Liver (tissue), 9 donors: Measurements from ENCODE around the gene UNC13A. TPM values are rescaled to one million over a fixed set of nuclear protein-coding genes. Genes with fewer than 3 reads are reported as not detected.
"Not testable (repeated sequence)": the region's sequence is repeated elsewhere in the genome, so short reads cannot be mapped to it uniquely, and the experiment has no call there.

Experiments used
- DNase-seq: peaks from one replicate; pipeline ENCODE4 v3.0.0-alpha.2; 2017; ENCODE audit warnings: low spot score
- H3K27ac ChIP-seq, 2 donors: one replicate each; pipeline ENCODE4 v1.7.0; 2013; ENCODE audit warnings: inconsistent platforms in 2 of 2, low read length in 2 of 2, control low read depth in 1 of 2, low read depth in 1 of 2, mild to moderate bottlenecking in 1 of 2
- H3K27me3 ChIP-seq, 4 donors: one replicate each; pipeline versions ENCODE4 v1.6.1 to v1.7.0; 2013; ENCODE audit warnings: low read length in 3 of 4, inconsistent platforms in 1 of 4, mild to moderate bottlenecking in 1 of 4, moderate library complexity in 1 of 4; ENCODE audit not compliant: control insufficient read depth in 4 of 4, insufficient read depth in 4 of 4
- H3K36me3 ChIP-seq, 4 donors: one replicate each; pipeline versions ENCODE4 v1.6.1 to v1.7.0; 2013; ENCODE audit warnings: low read length in 3 of 4, mild to moderate bottlenecking in 3 of 4, low read depth in 1 of 4, moderate library complexity in 1 of 4; ENCODE audit not compliant: control insufficient read depth in 4 of 4, insufficient read depth in 3 of 4
- H3K4me1 ChIP-seq, 4 donors: one replicate each; pipeline versions ENCODE4 v1.6.1 to v1.7.0; 2013; ENCODE audit warnings: low read length in 3 of 4, mild to moderate bottlenecking in 3 of 4, moderate library complexity in 1 of 4; ENCODE audit not compliant: control insufficient read depth in 4 of 4, insufficient read depth in 4 of 4
- H3K4me3 ChIP-seq, 3 donors: one replicate each; pipeline versions ENCODE4 v1.6.1 to v1.7.0; 2013; ENCODE audit warnings: low read length in 3 of 3, control low read depth in 1 of 3, low read depth in 1 of 3, mild to moderate bottlenecking in 1 of 3
- H3K9ac ChIP-seq, 2 donors: one replicate each; pipeline ENCODE4 v1.7.0; 2013; ENCODE audit warnings: low read length in 2 of 2, mild to moderate bottlenecking in 2 of 2, moderate library complexity in 2 of 2, control low read depth in 1 of 2, low read depth in 1 of 2
- H3K9me3 ChIP-seq, 4 donors: one replicate each; pipeline versions ENCODE4 v1.6.1 to v1.7.0; 2013; ENCODE audit warnings: low read length in 3 of 4; ENCODE audit not compliant: control insufficient read depth in 4 of 4
- ATF3 ChIP-seq: IDR thresholded peaks from 2 replicates; pipeline ENCODE4 v1.6.1; 2016; ENCODE audit warnings: antibody characterized with exemption
- EGR1 ChIP-seq, 2 donors: IDR thresholded peaks; 2 replicates each; pipeline ENCODE4 v1.6.1; 2016 to 2018; ENCODE audit warnings: antibody characterized with exemption in 2 of 2, low read depth in 2 of 2
- FOXA1 ChIP-seq: IDR thresholded peaks from 2 replicates; pipeline ENCODE4 v1.6.1; 2016; ENCODE audit warnings: antibody characterized with exemption
- FOXA2 ChIP-seq: IDR thresholded peaks from 2 replicates; pipeline ENCODE4 v1.6.1; 2016; ENCODE audit warnings: antibody characterized with exemption
- GABPA ChIP-seq, 2 donors: IDR thresholded peaks in 1 of 2; conservative IDR thresholded peaks in 1 of 2; 2 replicates each; pipeline ENCODE4 v1.6.1; 2016; ENCODE audit warnings: antibody characterized with exemption in 2 of 2, mild to moderate bottlenecking in 1 of 2, moderate library complexity in 1 of 2
- HNF4A ChIP-seq, 2 donors: conservative IDR thresholded peaks; 2 replicates each; pipeline ENCODE4 v1.6.1; 2016; ENCODE audit warnings: antibody characterized with exemption in 2 of 2, mild to moderate bottlenecking in 2 of 2
- HNF4G ChIP-seq: IDR thresholded peaks from 2 replicates; pipeline ENCODE4 v1.6.1; 2016; ENCODE audit warnings: antibody characterized with exemption
- JUND ChIP-seq, 2 donors: IDR thresholded peaks; 2 replicates each; pipeline ENCODE4 v1.6.1; 2016; ENCODE audit warnings: antibody characterized with exemption in 2 of 2
- MAX ChIP-seq: IDR thresholded peaks from 2 replicates; pipeline ENCODE4 v1.6.1; 2016; ENCODE audit warnings: antibody characterized with exemption
- NR2F2 ChIP-seq: IDR thresholded peaks from 2 replicates; pipeline ENCODE4 v1.6.1; 2016; ENCODE audit warnings: antibody characterized with exemption
- RAD21 ChIP-seq, 2 donors: IDR thresholded peaks; 2 replicates each; pipeline ENCODE4 v1.6.1; 2016; ENCODE audit warnings: antibody characterized with exemption in 2 of 2, mild to moderate bottlenecking in 2 of 2
- RXRA ChIP-seq, 2 donors: IDR thresholded peaks; 2 replicates each; pipeline ENCODE4 v1.6.1; 2017 to 2018; ENCODE audit warnings: antibody characterized with exemption in 2 of 2, mild to moderate bottlenecking in 1 of 2
- SP1 ChIP-seq: IDR thresholded peaks from 2 replicates; pipeline ENCODE4 v1.6.1; 2018; ENCODE audit warnings: antibody characterized with exemption, mild to moderate bottlenecking
- TAF1 ChIP-seq: conservative IDR thresholded peaks from 2 replicates; pipeline ENCODE4 v1.6.1; 2016; ENCODE audit warnings: antibody characterized with exemption, mild to moderate bottlenecking
- YY1 ChIP-seq: IDR thresholded peaks from 2 replicates; pipeline ENCODE4 v1.6.1; 2016; ENCODE audit warnings: antibody characterized with exemption, mild to moderate bottlenecking
- ZBTB33 ChIP-seq: IDR thresholded peaks from 2 replicates; pipeline ENCODE4 v1.6.1; 2016; ENCODE audit warnings: antibody characterized with exemption
- WGBS: extraction: QIAGEN DNeasy Blood & Tissue Kit; methylation state at CpG from one replicate; pipeline ENCODE4 v1.1.7; 2013; 5-methylcytosine and 5-hydroxymethylcytosine counted together
- polyA plus RNA-seq, 2 donors: library from polyadenylated mRNA; stranded (reverse) in 1 of 2; unstranded in 1 of 2; fragments of 200-250 nt in 1 of 2; fragments of >200 nt in 1 of 2; fragmentation: Nextera tagmentation in 1 of 2; extraction: Ambion mirVana in 1 of 2; gene quantifications; one replicate each; pipeline versions ENCODE4 v1.2.1 to v1.2.3, GENCODE V29; 2013 to 2015
- total RNA-seq, 2 donors: library from RNA; depleted of rRNA; stranded (reverse); fragments of >200 nt; gene quantifications; one replicate each; pipeline ENCODE4 v1.2.3, GENCODE V29; 2014
- TF ChIP-seq, protein P1 (sequence below): IDR thresholded peaks from 2 replicates; pipeline ENCODE4 v1.6.1; 2016; ENCODE audit warnings: antibody characterized with exemption, mild to moderate bottlenecking
- TF ChIP-seq, protein P2 (sequence below): fragments of 150-350 bp; IDR thresholded peaks from 2 replicates; pipeline ENCODE4 v1.5.1; 2017; ENCODE audit warnings: improper control_type of control experiment, low read depth, low read length; ENCODE audit not compliant: missing input control
- donor health status: healthy.
- donor health status: healthy.
- donor health status: healthy.
- donor health status: healthy.
- donor health status: healthy.

UNC13A gene
- total and polyA plus RNA-seq, 4 donors, result under 0.01 to 0.01 TPM; not detected in 2

DNA sequence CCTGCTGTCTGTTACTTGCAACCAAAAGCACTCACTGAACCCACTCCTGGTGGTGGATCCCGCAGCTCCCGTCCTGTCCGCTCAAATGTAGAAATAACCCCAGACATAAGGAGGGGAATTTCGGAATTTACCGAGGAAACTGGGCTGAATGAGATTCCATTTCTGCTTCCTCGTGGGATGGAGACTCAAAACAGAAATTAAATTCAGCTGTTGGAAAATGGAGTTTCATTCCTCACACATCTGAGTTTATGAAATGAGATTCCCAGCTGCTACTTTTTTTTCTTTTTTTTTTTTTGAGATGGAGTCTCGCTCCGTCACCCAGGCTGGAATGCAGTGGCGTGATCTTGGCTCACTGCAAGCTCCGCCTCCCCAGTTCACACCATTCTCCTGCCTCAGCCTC lies 88.4 kb downstream of the UNC13A start (continued):
- TF ChIP-seq ZBTB33, result no peak
- no peak for TF ChIP-seq TAF1
- no peak for TF ChIP-seq YY1
- TF ChIP-seq HNF4A (conservative IDR thresholded peaks at IDR 0.05), result no peak
- TF ChIP-seq RXRA (IDR thresholded peaks at IDR 0.05), result no peak

- H3K9ac ChIP-seq, result no peak overlapping the region
- H3K27ac ChIP-seq, result no peak overlapping the region
- TF ChIP-seq HNF4G, result no peak
- no peak for TF ChIP-seq ZBTB33
- TF ChIP-seq JUND (IDR thresholded peaks at IDR 0.05), result no peak
- no peak for TF ChIP-seq SP1
- TF ChIP-seq YY1, result no peak
- TF ChIP-seq RAD21 (IDR thresholded peaks at IDR 0.05), result no peak
- TF ChIP-seq, protein P1, sequence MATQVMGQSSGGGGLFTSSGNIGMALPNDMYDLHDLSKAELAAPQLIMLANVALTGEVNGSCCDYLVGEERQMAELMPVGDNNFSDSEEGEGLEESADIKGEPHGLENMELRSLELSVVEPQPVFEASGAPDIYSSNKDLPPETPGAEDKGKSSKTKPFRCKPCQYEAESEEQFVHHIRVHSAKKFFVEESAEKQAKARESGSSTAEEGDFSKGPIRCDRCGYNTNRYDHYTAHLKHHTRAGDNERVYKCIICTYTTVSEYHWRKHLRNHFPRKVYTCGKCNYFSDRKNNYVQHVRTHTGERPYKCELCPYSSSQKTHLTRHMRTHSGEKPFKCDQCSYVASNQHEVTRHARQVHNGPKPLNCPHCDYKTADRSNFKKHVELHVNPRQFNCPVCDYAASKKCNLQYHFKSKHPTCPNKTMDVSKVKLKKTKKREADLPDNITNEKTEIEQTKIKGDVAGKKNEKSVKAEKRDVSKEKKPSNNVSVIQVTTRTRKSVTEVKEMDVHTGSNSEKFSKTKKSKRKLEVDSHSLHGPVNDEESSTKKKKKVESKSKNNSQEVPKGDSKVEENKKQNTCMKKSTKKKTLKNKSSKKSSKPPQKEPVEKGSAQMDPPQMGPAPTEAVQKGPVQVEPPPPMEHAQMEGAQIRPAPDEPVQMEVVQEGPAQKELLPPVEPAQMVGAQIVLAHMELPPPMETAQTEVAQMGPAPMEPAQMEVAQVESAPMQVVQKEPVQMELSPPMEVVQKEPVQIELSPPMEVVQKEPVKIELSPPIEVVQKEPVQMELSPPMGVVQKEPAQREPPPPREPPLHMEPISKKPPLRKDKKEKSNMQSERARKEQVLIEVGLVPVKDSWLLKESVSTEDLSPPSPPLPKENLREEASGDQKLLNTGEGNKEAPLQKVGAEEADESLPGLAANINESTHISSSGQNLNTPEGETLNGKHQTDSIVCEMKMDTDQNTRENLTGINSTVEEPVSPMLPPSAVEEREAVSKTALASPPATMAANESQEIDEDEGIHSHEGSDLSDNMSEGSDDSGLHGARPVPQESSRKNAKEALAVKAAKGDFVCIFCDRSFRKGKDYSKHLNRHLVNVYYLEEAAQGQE, result no peak
- TF ChIP-seq ATF3, result no peak
- TF ChIP-seq, protein P2, sequence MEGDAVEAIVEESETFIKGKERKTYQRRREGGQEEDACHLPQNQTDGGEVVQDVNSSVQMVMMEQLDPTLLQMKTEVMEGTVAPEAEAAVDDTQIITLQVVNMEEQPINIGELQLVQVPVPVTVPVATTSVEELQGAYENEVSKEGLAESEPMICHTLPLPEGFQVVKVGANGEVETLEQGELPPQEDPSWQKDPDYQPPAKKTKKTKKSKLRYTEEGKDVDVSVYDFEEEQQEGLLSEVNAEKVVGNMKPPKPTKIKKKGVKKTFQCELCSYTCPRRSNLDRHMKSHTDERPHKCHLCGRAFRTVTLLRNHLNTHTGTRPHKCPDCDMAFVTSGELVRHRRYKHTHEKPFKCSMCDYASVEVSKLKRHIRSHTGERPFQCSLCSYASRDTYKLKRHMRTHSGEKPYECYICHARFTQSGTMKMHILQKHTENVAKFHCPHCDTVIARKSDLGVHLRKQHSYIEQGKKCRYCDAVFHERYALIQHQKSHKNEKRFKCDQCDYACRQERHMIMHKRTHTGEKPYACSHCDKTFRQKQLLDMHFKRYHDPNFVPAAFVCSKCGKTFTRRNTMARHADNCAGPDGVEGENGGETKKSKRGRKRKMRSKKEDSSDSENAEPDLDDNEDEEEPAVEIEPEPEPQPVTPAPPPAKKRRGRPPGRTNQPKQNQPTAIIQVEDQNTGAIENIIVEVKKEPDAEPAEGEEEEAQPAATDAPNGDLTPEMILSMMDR, result no peak
- TF ChIP-seq GABPA (IDR thresholded peaks at IDR 0.05 in 1 of 2, conservative IDR thresholded peaks at IDR 0.05 in 1 of 2), result no peak
- no peak for TF ChIP-seq TAF1
- TF ChIP-seq NR2F2, result no peak
- no peak for TF ChIP-seq FOXA1
- no peak for TF ChIP-seq HNF4A (conservative IDR thresholded peaks at IDR 0.05)
- no peak for TF ChIP-seq FOXA2
- no peak for TF ChIP-seq MAX
- TF ChIP-seq EGR1 (IDR thresholded peaks at IDR 0.05; ENCODE audit: low read depth in 2 of 2), result no peak
- TF ChIP-seq RXRA (IDR thresholded peaks at IDR 0.05), result no peak
- H3K36me3 ChIP-seq, result no peaks in the 10 kb centered on the region
- no peaks in the 10 kb centered on the region for H3K4me1 ChIP-seq
- no peak overlapping the region for H3K4me3 ChIP-seq
- DNase-seq, result no peak
- peaks cover 0 to 3% (median 0%) of the 10 kb centered on the region in 4 donors for H3K27me3 ChIP-seq
- no peaks in the 10 kb centered on the region for H3K9me3 ChIP-seq
- 73% methylated on average over 9 of the region's 9 CpGs for WGBS
Observed at GRCh38 chr19:17598953-17599352, 89.2 kb downstream of the UNC13A start.

DNA sequence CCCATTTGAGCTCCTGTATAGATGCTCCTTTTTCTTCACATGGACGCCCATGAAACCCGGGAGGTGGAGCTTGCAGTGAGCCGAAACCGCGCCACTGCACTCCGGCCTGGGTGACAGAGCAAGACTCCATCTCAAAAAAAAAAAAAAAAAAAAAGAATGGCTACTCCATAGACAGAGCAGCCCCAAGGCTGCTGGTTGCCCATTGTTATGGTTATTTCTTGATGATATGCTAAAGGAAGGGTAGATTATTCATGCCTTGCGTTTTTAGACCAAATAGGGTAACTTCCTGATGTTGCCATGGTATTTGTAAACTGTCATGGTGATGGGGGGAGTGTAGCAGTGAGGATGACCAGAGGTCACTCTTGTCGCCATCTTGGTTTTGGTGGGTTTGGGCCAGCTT lies 90.1 kb downstream of the UNC13A start:
- not testable (repeated sequence) for H3K4me3 ChIP-seq, H3K36me3 ChIP-seq, H3K27me3 ChIP-seq, H3K27ac ChIP-seq, H3K4me1 ChIP-seq, DNase-seq, H3K9ac ChIP-seq, H3K9me3 ChIP-seq
- 86% methylated on average over 8 of the region's 8 CpGs for WGBS

DNA sequence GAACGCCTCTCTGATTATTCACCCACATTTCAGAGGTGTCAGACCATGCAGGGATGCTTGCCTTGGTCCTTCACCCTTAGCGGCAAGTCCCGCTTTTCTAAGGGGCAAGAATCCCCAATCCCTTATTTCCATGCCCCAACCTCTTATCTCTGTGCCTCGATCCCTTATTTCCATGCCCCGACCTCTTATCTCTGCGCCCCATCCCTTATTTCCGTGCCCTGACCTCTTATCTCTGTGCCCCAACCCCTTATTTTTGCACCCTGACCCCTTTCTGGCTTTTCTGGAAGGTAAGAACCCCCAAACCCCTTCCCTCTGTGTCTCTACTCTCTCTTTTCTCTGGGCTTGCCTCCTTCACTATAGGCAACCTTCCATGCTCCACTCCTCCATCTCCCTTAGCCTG lies 93.9 kb downstream of the UNC13A start:
- H3K27me3 ChIP-seq, H3K4me1 ChIP-seq, H3K27ac ChIP-seq, H3K4me3 ChIP-seq, H3K9me3 ChIP-seq, DNase-seq, H3K9ac ChIP-seq, H3K36me3 ChIP-seq: not testable (repeated sequence)
- WGBS, result 69% methylated on average over 7 of the region's 7 CpGs
